Stimulated activated CD8-positive, alpha-beta memory T cell treated with anti-CD3 and anti-CD28 coated beads, Interleukin-7, amount 100 ng/mL, for 24 hours (primary cell): Measurements from ENCODE around the gene CCDC86.
"Not testable (repeated sequence)": the region's sequence is repeated elsewhere in the genome, so short reads cannot be mapped to it uniquely, and the experiment has no call there.

Source experiments
- DNase-seq: peaks from one replicate; pipeline ENCODE4 v3.0.0-alpha.2; 2020; ENCODE audit warnings: low read depth

Gene CCDC86

GRCh38 chr11:60841797-60842667 is at the start of gene CCDC86:
TSS of gene CCDC86 (plus strand) at chr11:60842113. CDS start at chr11:60842125, 12 bp downstream.
- DNase-seq: peak; percentile 98

GRCh38 chr11:60792521-60792920 is 49.4 kb upstream of the CCDC86 start:
- DNase-seq: no peak

- DNase-seq: no peak
Observed at GRCh38 chr11:60795291-60795690, 46.6 kb upstream of the CCDC86 start.

GRCh38 chr11:60797846-60798630 is 43.9 kb upstream of the CCDC86 start:
- no peak for DNase-seq

- DNase-seq: no peak
Observed at GRCh38 chr11:60798631-60799030, 43.3 kb upstream of the CCDC86 start.

GRCh38 chr11:60801194-60801593 is 40.7 kb upstream of the CCDC86 start:
- no peak for DNase-seq

- DNase-seq: no peak
Observed at GRCh38 chr11:60803273-60803936, 38.5 kb upstream of the CCDC86 start.

- no peak for DNase-seq
Observed at GRCh38 chr11:60809249-60809648, 32.7 kb upstream of the CCDC86 start.

GRCh38 chr11:60809691-60810090 is 32.2 kb upstream of the CCDC86 start:
- no peak for DNase-seq

- no peak for DNase-seq
Observed at GRCh38 chr11:60810151-60810550, 31.8 kb upstream of the CCDC86 start.

GRCh38 chr11:60810569-60810968 is 31.3 kb upstream of the CCDC86 start:
- DNase-seq: no peak

GRCh38 chr11:60813324-60813723 is 28.6 kb upstream of the CCDC86 start:
- no peak for DNase-seq

GRCh38 chr11:60814112-60814511 is 27.8 kb upstream of the CCDC86 start:
- DNase-seq: no peak

GRCh38 chr11:60816590-60817157 is 25.2 kb upstream of the CCDC86 start:
- DNase-seq: no peak

- no peak for DNase-seq
Observed at GRCh38 chr11:60818057-60818456, 23.9 kb upstream of the CCDC86 start.

GRCh38 chr11:60821827-60822599 is 19.9 kb upstream of the CCDC86 start:
- no peak for DNase-seq

- not testable (repeated sequence) for DNase-seq
Observed at GRCh38 chr11:60823745-60824306, 18.1 kb upstream of the CCDC86 start.

- no peak for DNase-seq
Observed at GRCh38 chr11:60825118-60825517, 16.8 kb upstream of the CCDC86 start.

- no peak for DNase-seq
Observed at GRCh38 chr11:60825790-60826189, 16.1 kb upstream of the CCDC86 start.

GRCh38 chr11:60830478-60831142 is 11.3 kb upstream of the CCDC86 start:
- no peak for DNase-seq

- DNase-seq: peak; percentile 52
Observed at GRCh38 chr11:60831143-60831500, 10.8 kb upstream of the CCDC86 start.
